PC-9 (cell line): ENCODE data around the gene GLS2. TPM values are rescaled to one million over a fixed set of nuclear protein-coding genes. Genes with fewer than 3 reads are reported as not detected.

Experiments used
- BruUV-seq: library from RNA; stranded (reverse); fragments of 400-500 nt; replicated peaks from 2 replicates; lab custom pipeline; 2021; lab: Mats Ljungman, UMichigan
- CTCF ChIA-PET: fragments of 300-600 bp; sonication (Branson Sonifier 250); formaldehyde crosslinking; loops from one replicate; lab custom pipeline; 2022; ENCODE audit warnings: antibody characterized with exemption; lab: Charles Lee
- POLR2A ChIA-PET: fragments of 300-600 bp; sonication (Branson Sonifier 250); formaldehyde crosslinking; loops from one replicate; lab custom pipeline; 2022; ENCODE audit warnings: antibody characterized with exemption; ENCODE audit not compliant: unreplicated experiment; lab: Charles Lee
- DNase-seq, 2 experiments: peaks; one replicate each; pipeline versions ENCODE4 v3.0.0 to v3.0.0-alpha.2; 2015 to 2022; ENCODE audit warnings: mixed read lengths in 1 of 2
- H2AFZ ChIP-seq: fragments of 200-600 bp; sonication (generic); 2 replicates; pipeline ENCODE4 v1.8.1; 2017; ENCODE audit warnings: antibody characterized with exemption
- H3F3A ChIP-seq: fragments of 200-600 bp; sonication (generic); 2 replicates; pipeline ENCODE4 v1.8.1; 2017; ENCODE audit warnings: antibody characterized with exemption, mild to moderate bottlenecking, low read depth; ENCODE audit not compliant: insufficient read depth
- H3K27ac ChIP-seq: fragments of 200-600 bp; sonication (generic); 2 replicates; pipeline ENCODE4 v1.6.1; 2016; ENCODE audit warnings: mixed run types
- H3K27me3 ChIP-seq: fragments of 200-600 bp; sonication (generic); 2 replicates; pipeline ENCODE4 v1.6.1; 2016; ENCODE audit warnings: low read depth, mixed run types; ENCODE audit not compliant: insufficient read depth
- H3K36me3 ChIP-seq: fragments of 200-600 bp; sonication (generic); 2 replicates; pipeline ENCODE4 v1.6.1; 2016; ENCODE audit warnings: low read depth, mixed run types
- H3K4me1 ChIP-seq: fragments of 200-600 bp; sonication (generic); replicated peaks from 2 replicates; pipeline ENCODE4 v1.6.1; 2016; ENCODE audit warnings: mixed run types; ENCODE audit not compliant: insufficient read depth
- H3K4me2 ChIP-seq: fragments of 200-600 bp; sonication (generic); 2 replicates; pipeline ENCODE4 v1.6.1; 2017; ENCODE audit warnings: mixed run types
- H3K4me3 ChIP-seq: fragments of 200-600 bp; sonication (generic); 2 replicates; pipeline ENCODE4 v1.6.1; 2016; ENCODE audit warnings: mixed run types
- H3K79me2 ChIP-seq: fragments of 200-600 bp; sonication (generic); 2 replicates; pipeline ENCODE4 v1.6.1; 2017; ENCODE audit warnings: low read depth, mixed run types
- H3K9me2 ChIP-seq: fragments of 200-600 bp; sonication (generic); 2 replicates; pipeline ENCODE4 v1.8.1; 2017; ENCODE audit warnings: mild to moderate bottlenecking; ENCODE audit not compliant: insufficient read depth
- H3K9me3 ChIP-seq: fragments of 200-600 bp; sonication (generic); 2 replicates; pipeline ENCODE4 v1.8.1; 2016; ENCODE audit warnings: low read depth; ENCODE audit not compliant: insufficient read depth
- H4K20me1 ChIP-seq: fragments of 200-600 bp; sonication (generic); 2 replicates; pipeline ENCODE4 v1.8.1; 2017; ENCODE audit not compliant: insufficient read depth
- EZH2 ChIP-seq: fragments of 200-600 bp; sonication (generic); IDR thresholded peaks from 2 replicates; pipeline ENCODE4 v1.8.0; 2017; ENCODE audit warnings: antibody characterized with exemption, low read depth
- intact Hi-C: fragments of 100-400 bp; cut with micrococcal nuclease; formaldehyde crosslinking; loops from one replicate; pipeline ENCODE4 v1.10.0; 2022; ENCODE audit not compliant: unreplicated experiment
- total RNA-seq: library from RNA; stranded (reverse); gene quantifications from 2 replicates; pipeline ENCODE4 v1.2.3, GENCODE V29; 2021
- TF ChIP-seq, protein P1 (sequence below): fragments of 200-600 bp; sonication (generic); conservative IDR thresholded peaks from 2 replicates; pipeline ENCODE4 v1.6.1; 2017; ENCODE audit warnings: mixed run types, antibody characterized with exemption, mild to moderate bottlenecking, moderate library complexity

The GLS2 gene
- total RNA-seq, 1 experiment from 2014 or later, result 1.3 TPM

DNA sequence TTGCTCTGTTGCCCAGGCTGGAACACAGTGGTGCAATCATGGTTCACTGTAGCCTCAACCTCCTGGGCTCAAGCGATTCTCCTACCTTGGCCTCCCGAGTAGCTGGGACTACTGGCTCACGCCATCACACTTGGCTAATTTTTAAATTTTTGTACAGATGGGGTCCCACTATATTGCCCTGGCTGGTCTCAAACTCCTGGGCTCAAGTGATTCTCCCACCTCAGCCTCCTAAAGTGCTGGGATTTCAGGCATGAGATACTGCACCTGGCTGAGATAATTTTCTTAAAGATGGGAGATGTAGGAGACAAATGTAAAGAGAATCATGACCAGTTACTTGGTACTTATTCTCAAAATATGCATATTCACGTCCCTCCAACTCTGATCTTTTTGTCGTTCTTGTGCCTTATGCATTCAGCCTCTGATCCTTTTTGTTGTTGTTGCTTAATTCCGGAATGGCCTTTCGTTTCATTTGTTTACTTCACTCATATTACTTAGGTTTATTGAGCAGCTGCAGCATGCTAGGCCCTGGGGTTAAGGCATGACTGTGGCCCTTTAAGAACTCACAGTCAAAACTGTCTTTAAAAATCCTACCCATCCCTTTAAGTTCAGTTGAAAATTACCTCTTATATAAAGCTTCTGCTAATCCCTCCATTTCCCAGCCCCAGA is 42.6 kb upstream of the GLS2 start:
- DNase-seq, result no peak
- no peaks in the 10 kb centered on the region for H3K27me3 ChIP-seq
- no TSS peak for BruUV-seq
- peaks cover 84% of the 10 kb centered on the region for H3K79me2 ChIP-seq
- H2AFZ ChIP-seq, result no peak overlapping the region
- peaks cover 38% of the 10 kb centered on the region for H3K4me1 ChIP-seq
- H3K27ac ChIP-seq, result no peak overlapping the region
- peaks cover 34% of the 10 kb centered on the region for H3F3A ChIP-seq
- TF ChIP-seq, protein P1, sequence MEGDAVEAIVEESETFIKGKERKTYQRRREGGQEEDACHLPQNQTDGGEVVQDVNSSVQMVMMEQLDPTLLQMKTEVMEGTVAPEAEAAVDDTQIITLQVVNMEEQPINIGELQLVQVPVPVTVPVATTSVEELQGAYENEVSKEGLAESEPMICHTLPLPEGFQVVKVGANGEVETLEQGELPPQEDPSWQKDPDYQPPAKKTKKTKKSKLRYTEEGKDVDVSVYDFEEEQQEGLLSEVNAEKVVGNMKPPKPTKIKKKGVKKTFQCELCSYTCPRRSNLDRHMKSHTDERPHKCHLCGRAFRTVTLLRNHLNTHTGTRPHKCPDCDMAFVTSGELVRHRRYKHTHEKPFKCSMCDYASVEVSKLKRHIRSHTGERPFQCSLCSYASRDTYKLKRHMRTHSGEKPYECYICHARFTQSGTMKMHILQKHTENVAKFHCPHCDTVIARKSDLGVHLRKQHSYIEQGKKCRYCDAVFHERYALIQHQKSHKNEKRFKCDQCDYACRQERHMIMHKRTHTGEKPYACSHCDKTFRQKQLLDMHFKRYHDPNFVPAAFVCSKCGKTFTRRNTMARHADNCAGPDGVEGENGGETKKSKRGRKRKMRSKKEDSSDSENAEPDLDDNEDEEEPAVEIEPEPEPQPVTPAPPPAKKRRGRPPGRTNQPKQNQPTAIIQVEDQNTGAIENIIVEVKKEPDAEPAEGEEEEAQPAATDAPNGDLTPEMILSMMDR, result no peak
- TF ChIP-seq EZH2, result no peak
- H3K4me2 ChIP-seq, result no peak overlapping the region
- ChIA-PET POLR2A (interaction anchor here (0.7 kb wide), 1 partner anchor 12 kb away, joined by 22 read pairs; no protein-coding TSS in a partner anchor), CTCF (interaction anchor here (0.6 kb wide), 1 partner anchor 14 kb away, joined by 3 read pairs; no protein-coding TSS in a partner anchor)
- no peaks in the 10 kb centered on the region for H3K9me2 ChIP-seq
- H3K9me3 ChIP-seq, result no peaks in the 10 kb centered on the region
- H4K20me1 ChIP-seq, result 0 out of 2 replicates have a peak, but pooled peaks cover 3% of the 10 kb centered on the region
- intact Hi-C loops, result no loop called here
- H3K4me3 ChIP-seq, result no peak overlapping the region
- H3K36me3 ChIP-seq, result no peaks in the 10 kb centered on the region; the same call in 1 of the 2 replicates

DNA sequence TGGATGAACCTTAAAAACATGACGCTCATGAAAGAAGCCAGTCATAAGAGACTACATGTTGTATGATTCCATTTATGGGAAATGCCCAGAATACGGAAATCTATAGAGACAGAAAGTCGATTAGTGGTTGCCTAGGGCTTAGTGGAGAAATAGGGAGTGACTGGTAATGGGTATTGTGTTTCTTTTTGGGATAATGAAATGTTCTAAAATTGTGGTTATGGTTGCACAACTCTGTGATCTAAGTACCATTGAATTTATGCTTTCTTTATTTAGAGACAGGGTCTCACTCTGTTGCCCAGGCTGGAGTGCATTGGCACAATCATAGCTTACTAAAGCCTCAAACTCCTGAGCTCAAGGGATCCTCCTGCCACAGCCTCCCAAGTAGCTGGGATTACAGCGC is 41.7 kb upstream of the GLS2 start:
- Histone ChIP-seq H4K20me1 (0 out of 2 replicates have a peak, but pooled peaks cover 3% of the 10 kb centered on the region), H3K4me2 (no peak overlapping the region), H3K9me3 (no peaks in the 10 kb centered on the region), H3K27ac (no peak overlapping the region), H3K9me2 (no peaks in the 10 kb centered on the region), H2AFZ (no peak overlapping the region), H3K4me3 (no peak overlapping the region), H3F3A (peaks cover 27% of the 10 kb centered on the region), H3K4me1 (peaks cover 42% of the 10 kb centered on the region), H3K27me3 (no peaks in the 10 kb centered on the region), H3K79me2 (peaks cover 84% of the 10 kb centered on the region), H3K36me3 (no peaks in the 10 kb centered on the region; the same call in 1 of the 2 replicates)
- TF ChIP-seq, protein P1, result no peak
- POLR2A ChIA-PET, result no interaction called here
- CTCF ChIA-PET, result no interaction called here
- BruUV-seq, result no TSS peak
- intact Hi-C loops, result no loop called here
- DNase-seq, result no peak

DNA sequence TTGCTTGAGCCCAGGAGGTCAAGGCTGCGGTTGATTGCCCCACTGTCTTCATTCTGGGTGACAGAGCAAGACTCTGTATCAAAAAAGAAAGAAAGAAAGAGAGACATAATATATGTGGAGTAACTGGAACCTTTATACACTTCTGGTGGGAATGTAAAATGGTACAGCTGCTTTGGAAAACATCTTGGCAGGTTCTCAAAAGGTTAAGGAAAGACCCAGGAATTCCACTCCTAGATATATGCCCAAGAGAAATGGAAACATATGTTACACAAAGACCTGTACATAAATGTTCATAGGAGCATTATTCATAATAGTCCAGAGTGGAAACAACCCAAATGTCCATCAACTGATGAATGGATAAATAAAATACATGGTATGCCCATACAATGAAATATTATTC is 40.9 kb upstream of the GLS2 start:
- Histone ChIP-seq H3K9me2 (no peaks in the 10 kb centered on the region), H3K36me3 (no peaks in the 10 kb centered on the region; the same call in 1 of the 2 replicates), H3K9me3 (no peaks in the 10 kb centered on the region), H3K27me3 (no peaks in the 10 kb centered on the region), H3F3A (peaks cover 27% of the 10 kb centered on the region), H4K20me1 (0 out of 2 replicates have a peak, but pooled peaks cover under 1% of the 10 kb centered on the region), H3K4me1 (peaks cover 50% of the 10 kb centered on the region), H2AFZ (no peak overlapping the region), H3K27ac (peak overlapping the region; percentile 20; the same call in 1 of the 2 replicates), H3K4me2 (no peak overlapping the region), H3K4me3 (no peak overlapping the region), H3K79me2 (peaks cover 87% of the 10 kb centered on the region)
- ChIA-PET CTCF (no interaction called here), POLR2A (no interaction called here)
- TF ChIP-seq, protein P1, result no peak
- TF ChIP-seq EZH2, result no peak
- no TSS peak for BruUV-seq
- DNase-seq, result no peak
- intact Hi-C loops, result no loop called here
